GM23338 (cell line): ENCODE data around the gene MCAM. TPM values are rescaled to one million over a fixed set of nuclear protein-coding genes. Genes with fewer than 3 reads are reported as not detected.

Source experiments
- ATAC-seq: fragments of 200-7000 bp; cut with Tn5 transposase; 3 replicates; pipeline ENCODE4 v1.9.1; 2020
- DNase-seq: peaks from one replicate; pipeline ENCODE4 v3.0.0-alpha.2; 2015; ENCODE audit warnings: low spot score
- H2AFZ ChIP-seq: fragments of 200-600 bp; sonication (generic); 2 replicates; pipeline ENCODE4 v1.8.0; 2016; ENCODE audit warnings: antibody characterized with exemption, mild to moderate bottlenecking, moderate library complexity
- H3F3A ChIP-seq: fragments of 200-600 bp; sonication (generic); replicated peaks from 2 replicates; pipeline ENCODE4 v1.8.0; 2017; ENCODE audit warnings: antibody characterized with exemption, mixed run types, low read depth
- H3K27ac ChIP-seq: fragments of 200-600 bp; sonication (generic); 2 replicates; pipeline ENCODE4 v1.6.1; 2016; ENCODE audit warnings: low read depth
- H3K27me3 ChIP-seq: fragments of 200-600 bp; sonication (generic); 2 replicates; pipeline ENCODE4 v1.8.0; 2016; ENCODE audit warnings: mild to moderate bottlenecking, mixed run types, moderate library complexity; ENCODE audit not compliant: insufficient read depth
- H3K36me3 ChIP-seq: fragments of 200-600 bp; sonication (generic); 2 replicates; pipeline ENCODE4 v1.8.0; 2016; ENCODE audit warnings: mild to moderate bottlenecking; ENCODE audit not compliant: insufficient read depth
- H3K4me1 ChIP-seq: fragments of 200-600 bp; sonication (generic); 2 replicates; pipeline ENCODE4 v1.8.0; 2016; ENCODE audit warnings: mild to moderate bottlenecking, moderate library complexity; ENCODE audit not compliant: insufficient read depth
- H3K4me2 ChIP-seq: fragments of 200-600 bp; sonication (generic); 2 replicates; pipeline ENCODE4 v1.7.1; 2017; ENCODE audit warnings: mixed run types
- H3K4me3 ChIP-seq: fragments of 200-600 bp; sonication (generic); 2 replicates; pipeline ENCODE4 v1.6.1; 2016; ENCODE audit warnings: mixed run types
- H3K79me2 ChIP-seq: fragments of 200-600 bp; sonication (generic); replicated peaks from 2 replicates; pipeline ENCODE4 v1.8.0; 2017; ENCODE audit warnings: mild to moderate bottlenecking; ENCODE audit not compliant: insufficient read depth
- H3K9me2 ChIP-seq: fragments of 200-600 bp; sonication (generic); 2 replicates; pipeline ENCODE4 v1.8.0; 2017; ENCODE audit not compliant: insufficient read depth
- H4K20me1 ChIP-seq: fragments of 200-600 bp; sonication (generic); replicated peaks from 2 replicates; pipeline ENCODE4 v1.8.0; 2017; ENCODE audit warnings: mild to moderate bottlenecking; ENCODE audit not compliant: insufficient read depth
- H3K27ac Mint-ChIP-seq: 2 replicates; pipeline ENCODE4 v1.8.0; 2020; ENCODE audit warnings: inconsistent platforms, mild to moderate bottlenecking, moderate library complexity, mixed read lengths
- H3K27me3 Mint-ChIP-seq: 3 replicates; pipeline ENCODE4 v1.8.0; 2022; ENCODE audit warnings: low read depth, mild to moderate bottlenecking, moderate library complexity, mixed read lengths, inconsistent platforms; ENCODE audit not compliant: insufficient read depth, poor library complexity
- H3K36me3 Mint-ChIP-seq: 3 replicates; pipeline ENCODE4 v1.8.0; 2021; ENCODE audit warnings: low read depth, mild to moderate bottlenecking, inconsistent platforms, moderate library complexity, mixed read lengths
- H3K4me1 Mint-ChIP-seq: 3 replicates; pipeline ENCODE4 v1.8.0; 2020; ENCODE audit warnings: mild to moderate bottlenecking, inconsistent platforms, mixed read lengths
- H3K4me3 Mint-ChIP-seq: 3 replicates; pipeline ENCODE4 v1.8.0; 2021; ENCODE audit warnings: moderate library complexity, mild to moderate bottlenecking, inconsistent platforms, mixed read lengths
- H3K9me3 Mint-ChIP-seq: 3 replicates; pipeline ENCODE4 v1.8.0; 2020; ENCODE audit warnings: moderate library complexity, mild to moderate bottlenecking, inconsistent platforms, mixed read lengths
- CREB1 ChIP-seq: fragments of 250-450 bp; sonication (Bioruptor Pico); IDR thresholded peaks from 2 replicates; pipeline ENCODE4 v1.5.0; 2020; ENCODE audit warnings: low read depth, mild to moderate bottlenecking, moderate library complexity
- CTCF ChIP-seq, 2 experiments: fragments of 200-600 bp in 1 of 2; sonication (generic) in 1 of 2; conservative IDR thresholded peaks; 2 replicates each; pipeline versions ENCODE4 v1.5.1 to v1.6.1; 2016 to 2017; ENCODE audit warnings: antibody characterized with exemption in 2 of 2, low read depth in 2 of 2, mild to moderate bottlenecking in 2 of 2, moderate library complexity in 1 of 2
- EZH2 ChIP-seq: fragments of 200-600 bp; sonication (generic); IDR thresholded peaks from one replicate; pipeline ENCODE4 v1.8.0; 2017; ENCODE audit warnings: antibody characterized with exemption, mild to moderate bottlenecking, low read depth; ENCODE audit not compliant: unreplicated experiment
- JUNB ChIP-seq: IDR thresholded peaks from one replicate; pipeline ENCODE4 v1.6.1; 2016; ENCODE audit warnings: antibody characterized with exemption; ENCODE audit not compliant: unreplicated experiment
- REST ChIP-seq: IDR thresholded peaks from one replicate; pipeline ENCODE4 v1.6.1; 2018; ENCODE audit warnings: antibody characterized with exemption; ENCODE audit not compliant: unreplicated experiment
- ZNF331 ChIP-seq: fragments of 250-450 bp; sonication (Bioruptor Pico); IDR thresholded peaks from 2 replicates; pipeline ENCODE4 v1.5.0; 2020; ENCODE audit warnings: low read depth, mild to moderate bottlenecking, moderate library complexity
- polyA plus RNA-seq: library from polyadenylated mRNA; unstranded; fragments of >200 nt; fragmentation: Nextera tagmentation; extraction: Ambion mirVana; gene quantifications from 2 replicates; pipeline ENCODE4 v1.2.1, GENCODE V29; 2016
- total RNA-seq: library from RNA; depleted of rRNA; stranded (reverse); fragments of >200 nt; shearing (Covaris generic); gene quantifications from 2 replicates; pipeline ENCODE4 v1.2.3, GENCODE V29; 2014
- TF ChIP-seq, protein P1 (sequence below): IDR thresholded peaks from 2 replicates; pipeline ENCODE4 v1.6.1; 2016; ENCODE audit warnings: antibody characterized with exemption
- TF ChIP-seq, protein P2 (sequence below): fragments of 250-450 bp; sonication (Bioruptor Pico); IDR thresholded peaks from 2 replicates; pipeline ENCODE4 v1.5.0; 2020; ENCODE audit warnings: mild to moderate bottlenecking, moderate library complexity

The MCAM gene
- total and polyA plus RNA-seq, 2 experiments from 2014 or later, result 8.9 to 79.5 TPM

DNA sequence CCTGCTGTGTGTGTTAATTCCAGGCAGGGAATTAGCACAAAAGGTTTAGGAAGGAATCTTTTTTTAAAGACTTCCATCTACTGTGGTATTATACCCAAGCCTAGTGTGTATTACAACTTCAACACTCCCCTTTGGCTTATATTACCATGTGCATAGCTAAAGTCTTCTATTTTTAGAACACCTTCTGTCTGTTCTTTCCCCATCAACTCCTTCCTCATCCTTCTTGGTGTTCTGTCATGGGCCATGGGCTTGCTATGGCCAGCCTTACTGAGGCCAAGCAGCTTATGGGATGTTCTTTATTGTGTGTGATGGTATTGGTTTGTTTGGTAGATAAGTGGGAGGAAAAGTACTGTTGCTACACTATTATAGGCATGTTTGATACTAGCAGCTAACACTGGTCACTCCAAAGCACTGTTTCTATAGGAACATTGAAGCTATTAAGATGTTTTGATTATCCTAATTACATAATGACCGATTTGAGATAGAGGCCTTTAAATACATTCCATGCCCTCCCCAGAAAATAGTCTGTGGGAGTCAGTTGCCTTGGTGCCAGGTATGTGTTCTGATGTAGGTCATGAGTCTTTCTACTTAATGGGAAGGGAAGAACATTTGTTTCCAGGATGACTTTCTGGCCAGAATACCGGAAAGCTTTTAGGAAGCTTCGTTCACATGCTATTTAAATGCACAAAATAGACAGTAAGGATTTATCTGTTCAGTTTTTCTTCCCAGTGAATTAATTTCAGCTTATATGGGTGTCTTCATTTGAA, 16.5 kb downstream of the MCAM start (continued):
- no peak for TF ChIP-seq CTCF (conservative IDR thresholded peaks at IDR 0.05; ENCODE audit: low read depth in 2 of 2)

DNA sequence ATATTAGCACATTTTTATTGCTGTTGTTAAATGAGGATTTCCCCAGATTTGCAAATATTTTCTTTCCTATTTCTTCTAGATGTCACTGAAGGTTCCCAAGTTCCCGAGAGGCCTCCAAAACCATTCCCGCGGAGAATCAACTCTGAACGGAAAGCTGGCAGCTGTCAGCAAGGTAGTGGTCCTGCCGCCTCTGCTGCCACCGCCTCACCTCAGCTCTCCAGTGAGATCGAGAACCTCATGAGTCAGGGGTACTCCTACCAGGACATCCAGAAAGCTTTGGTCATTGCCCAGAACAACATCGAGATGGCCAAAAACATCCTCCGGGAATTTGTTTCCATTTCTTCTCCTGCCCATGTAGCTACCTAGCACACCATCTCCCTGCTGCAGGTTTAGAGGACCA, 17.5 kb downstream of the MCAM start:
- H3K9me2 ChIP-seq, result no peaks in the 10 kb centered on the region
- H2AFZ ChIP-seq, result no peak overlapping the region
- no peak overlapping the region for H3K4me2 ChIP-seq
- H3K27me3 Mint-ChIP-seq, result no peaks in the 10 kb centered on the region
- no peaks in the 10 kb centered on the region; the same call in 1 of the 2 replicates for H3F3A ChIP-seq
- H3K4me3 Mint-ChIP-seq, result no peak overlapping the region
- ATAC-seq, result no peak
- H3K36me3 Mint-ChIP-seq, result peaks cover 74% of the 10 kb centered on the region
- peaks cover 57% of the 10 kb centered on the region for H3K36me3 ChIP-seq
- H3K27me3 ChIP-seq, result no peaks in the 10 kb centered on the region
- H3K4me1 Mint-ChIP-seq, result no peaks in the 10 kb centered on the region
- H3K9me3 Mint-ChIP-seq, result no peaks in the 10 kb centered on the region; the same call in 2 of the 3 replicates
- H3K79me2 ChIP-seq, result 0 out of 2 replicates have a peak, but pooled peaks cover 6% of the 10 kb centered on the region
- no peak for DNase-seq
- peaks cover 11% of the 10 kb centered on the region for H4K20me1 ChIP-seq
- H3K27ac ChIP-seq, result no peak overlapping the region
- no peaks in the 10 kb centered on the region for H3K4me1 ChIP-seq
- no peak overlapping the region for H3K27ac Mint-ChIP-seq
- H3K4me3 ChIP-seq, result no peak overlapping the region
- TF ChIP-seq CTCF (conservative IDR thresholded peaks at IDR 0.05; ENCODE audit: low read depth in 2 of 2) (no peak), REST (no peak), EZH2 (no peak), ZNF331 (CRISPR knock-in tag) (no peak), JUNB (no peak), CREB1 (CRISPR knock-in tag) (no peak)
- TF ChIP-seq, protein P1, sequence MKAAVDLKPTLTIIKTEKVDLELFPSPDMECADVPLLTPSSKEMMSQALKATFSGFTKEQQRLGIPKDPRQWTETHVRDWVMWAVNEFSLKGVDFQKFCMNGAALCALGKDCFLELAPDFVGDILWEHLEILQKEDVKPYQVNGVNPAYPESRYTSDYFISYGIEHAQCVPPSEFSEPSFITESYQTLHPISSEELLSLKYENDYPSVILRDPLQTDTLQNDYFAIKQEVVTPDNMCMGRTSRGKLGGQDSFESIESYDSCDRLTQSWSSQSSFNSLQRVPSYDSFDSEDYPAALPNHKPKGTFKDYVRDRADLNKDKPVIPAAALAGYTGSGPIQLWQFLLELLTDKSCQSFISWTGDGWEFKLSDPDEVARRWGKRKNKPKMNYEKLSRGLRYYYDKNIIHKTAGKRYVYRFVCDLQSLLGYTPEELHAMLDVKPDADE, result no peak
- TF ChIP-seq, protein P2, sequence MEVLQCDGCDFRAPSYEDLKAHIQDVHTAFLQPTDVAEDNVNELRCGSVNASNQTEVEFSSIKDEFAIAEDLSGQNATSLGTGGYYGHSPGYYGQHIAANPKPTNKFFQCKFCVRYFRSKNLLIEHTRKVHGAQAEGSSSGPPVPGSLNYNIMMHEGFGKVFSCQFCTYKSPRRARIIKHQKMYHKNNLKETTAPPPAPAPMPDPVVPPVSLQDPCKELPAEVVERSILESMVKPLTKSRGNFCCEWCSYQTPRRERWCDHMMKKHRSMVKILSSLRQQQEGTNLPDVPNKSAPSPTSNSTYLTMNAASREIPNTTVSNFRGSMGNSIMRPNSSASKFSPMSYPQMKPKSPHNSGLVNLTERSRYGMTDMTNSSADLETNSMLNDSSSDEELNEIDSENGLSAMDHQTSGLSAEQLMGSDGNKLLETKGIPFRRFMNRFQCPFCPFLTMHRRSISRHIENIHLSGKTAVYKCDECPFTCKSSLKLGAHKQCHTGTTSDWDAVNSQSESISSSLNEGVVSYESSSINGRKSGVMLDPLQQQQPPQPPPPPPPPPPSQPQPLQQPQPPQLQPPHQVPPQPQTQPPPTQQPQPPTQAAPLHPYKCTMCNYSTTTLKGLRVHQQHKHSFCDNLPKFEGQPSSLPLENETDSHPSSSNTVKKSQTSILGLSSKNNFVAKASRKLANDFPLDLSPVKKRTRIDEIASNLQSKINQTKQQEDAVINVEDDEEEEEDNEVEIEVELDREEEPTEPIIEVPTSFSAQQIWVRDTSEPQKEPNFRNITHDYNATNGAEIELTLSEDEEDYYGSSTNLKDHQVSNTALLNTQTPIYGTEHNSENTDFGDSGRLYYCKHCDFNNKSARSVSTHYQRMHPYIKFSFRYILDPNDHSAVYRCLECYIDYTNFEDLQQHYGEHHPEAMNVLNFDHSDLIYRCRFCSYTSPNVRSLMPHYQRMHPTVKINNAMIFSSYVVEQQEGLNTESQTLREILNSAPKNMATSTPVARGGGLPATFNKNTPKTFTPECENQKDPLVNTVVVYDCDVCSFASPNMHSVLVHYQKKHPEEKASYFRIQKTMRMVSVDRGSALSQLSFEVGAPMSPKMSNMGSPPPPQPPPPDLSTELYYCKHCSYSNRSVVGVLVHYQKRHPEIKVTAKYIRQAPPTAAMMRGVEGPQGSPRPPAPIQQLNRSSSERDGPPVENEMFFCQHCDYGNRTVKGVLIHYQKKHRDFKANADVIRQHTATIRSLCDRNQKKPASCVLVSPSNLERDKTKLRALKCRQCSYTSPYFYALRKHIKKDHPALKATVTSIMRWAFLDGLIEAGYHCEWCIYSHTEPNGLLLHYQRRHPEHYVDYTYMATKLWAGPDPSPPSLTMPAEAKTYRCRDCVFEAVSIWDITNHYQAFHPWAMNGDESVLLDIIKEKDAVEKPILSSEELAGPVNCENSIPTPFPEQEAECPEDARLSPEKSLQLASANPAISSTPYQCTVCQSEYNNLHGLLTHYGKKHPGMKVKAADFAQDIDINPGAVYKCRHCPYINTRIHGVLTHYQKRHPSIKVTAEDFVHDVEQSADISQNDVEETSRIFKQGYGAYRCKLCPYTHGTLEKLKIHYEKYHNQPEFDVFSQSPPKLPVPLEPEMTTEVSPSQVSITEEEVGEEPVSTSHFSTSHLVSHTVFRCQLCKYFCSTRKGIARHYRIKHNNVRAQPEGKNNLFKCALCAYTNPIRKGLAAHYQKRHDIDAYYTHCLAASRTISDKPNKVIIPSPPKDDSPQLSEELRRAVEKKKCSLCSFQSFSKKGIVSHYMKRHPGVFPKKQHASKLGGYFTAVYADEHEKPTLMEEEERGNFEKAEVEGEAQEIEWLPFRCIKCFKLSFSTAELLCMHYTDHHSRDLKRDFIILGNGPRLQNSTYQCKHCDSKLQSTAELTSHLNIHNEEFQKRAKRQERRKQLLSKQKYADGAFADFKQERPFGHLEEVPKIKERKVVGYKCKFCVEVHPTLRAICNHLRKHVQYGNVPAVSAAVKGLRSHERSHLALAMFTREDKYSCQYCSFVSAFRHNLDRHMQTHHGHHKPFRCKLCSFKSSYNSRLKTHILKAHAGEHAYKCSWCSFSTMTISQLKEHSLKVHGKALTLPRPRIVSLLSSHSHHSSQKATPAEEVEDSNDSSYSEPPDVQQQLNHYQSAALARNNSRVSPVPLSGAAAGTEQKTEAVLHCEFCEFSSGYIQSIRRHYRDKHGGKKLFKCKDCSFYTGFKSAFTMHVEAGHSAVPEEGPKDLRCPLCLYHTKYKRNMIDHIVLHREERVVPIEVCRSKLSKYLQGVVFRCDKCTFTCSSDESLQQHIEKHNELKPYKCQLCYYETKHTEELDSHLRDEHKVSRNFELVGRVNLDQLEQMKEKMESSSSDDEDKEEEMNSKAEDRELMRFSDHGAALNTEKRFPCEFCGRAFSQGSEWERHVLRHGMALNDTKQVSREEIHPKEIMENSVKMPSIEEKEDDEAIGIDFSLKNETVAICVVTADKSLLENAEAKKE, result no peak
